ENCODE data around the gene OR1M1. TPM values are rescaled to one million over a fixed set of nuclear protein-coding genes. Genes with fewer than 3 reads are reported as not detected.
A peak's percentile ranks its signal among the peaks of the same experiment; 100 is the strongest.

Gene OR1M1
- total and polyA plus RNA-seq, 2 donors from 2014 or later: not detected

- DNase-seq (peak; percentile 94 to 99 (median 95)), FAIRE-seq (peak; percentile 79)
- H3K9ac ChIP-seq (ENCODE audit: low read length in 3 of 3): peak within 1 kb of the TSS; percentile 89 to 100 (median 97)
- peak within 1 kb of the TSS; percentile 93 to 96 for H3K27ac ChIP-seq (ENCODE audit: low read depth in 2 of 2, low read length in 2 of 2)
- H3K36me3 ChIP-seq (ENCODE audit: control insufficient read depth in 2 of 3, insufficient read depth in 3 of 3, low read length in 3 of 3): no peaks in the 10 kb centered on the region
- intact Hi-C loops (cut with DNase I): no loop called here
- H3K9me3 ChIP-seq (ENCODE audit: control insufficient read depth in 2 of 3, insufficient read depth in 1 of 3, low read length in 3 of 3): peaks cover 1 to 9% (median 3%) of the 10 kb centered on the region in 3 donors
- H3K4me3 ChIP-seq (ENCODE audit: low read length in 3 of 3): peak within 1 kb of the TSS; percentile 89 to 100 (median 98)
- H3K27me3 ChIP-seq (ENCODE audit: control insufficient read depth, insufficient read depth, low read length): no peaks in the 10 kb centered on the region
- peaks cover 0 to 11% (median 5%) of the 10 kb centered on the region in 3 donors for H3K4me1 ChIP-seq (ENCODE audit: control insufficient read depth in 2 of 3, insufficient read depth in 2 of 3, low read depth in 1 of 3, low read length in 3 of 3)
- TF ChIP-seq, protein P1, sequence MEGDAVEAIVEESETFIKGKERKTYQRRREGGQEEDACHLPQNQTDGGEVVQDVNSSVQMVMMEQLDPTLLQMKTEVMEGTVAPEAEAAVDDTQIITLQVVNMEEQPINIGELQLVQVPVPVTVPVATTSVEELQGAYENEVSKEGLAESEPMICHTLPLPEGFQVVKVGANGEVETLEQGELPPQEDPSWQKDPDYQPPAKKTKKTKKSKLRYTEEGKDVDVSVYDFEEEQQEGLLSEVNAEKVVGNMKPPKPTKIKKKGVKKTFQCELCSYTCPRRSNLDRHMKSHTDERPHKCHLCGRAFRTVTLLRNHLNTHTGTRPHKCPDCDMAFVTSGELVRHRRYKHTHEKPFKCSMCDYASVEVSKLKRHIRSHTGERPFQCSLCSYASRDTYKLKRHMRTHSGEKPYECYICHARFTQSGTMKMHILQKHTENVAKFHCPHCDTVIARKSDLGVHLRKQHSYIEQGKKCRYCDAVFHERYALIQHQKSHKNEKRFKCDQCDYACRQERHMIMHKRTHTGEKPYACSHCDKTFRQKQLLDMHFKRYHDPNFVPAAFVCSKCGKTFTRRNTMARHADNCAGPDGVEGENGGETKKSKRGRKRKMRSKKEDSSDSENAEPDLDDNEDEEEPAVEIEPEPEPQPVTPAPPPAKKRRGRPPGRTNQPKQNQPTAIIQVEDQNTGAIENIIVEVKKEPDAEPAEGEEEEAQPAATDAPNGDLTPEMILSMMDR (IDR thresholded peaks at IDR 0.05; ENCODE audit: borderline replicate concordance, extremely low read depth, insufficient read depth): no peak
These were observed 53.5 kb downstream of the OR1M1 start, which contains the start of gene ZNF317 for GRCh38 chr19:9140159-9140874. Gene ZNF317, plus strand, starts transcription at chr19:9140397. Its CDS starts 15,620 bp downstream, at chr19:9156017.

- no peak overlapping the region for H3K9ac ChIP-seq (ENCODE audit: low read length in 3 of 3)
- H3K27me3 ChIP-seq (ENCODE audit: control insufficient read depth, insufficient read depth, low read length): no peaks in the 10 kb centered on the region
- TF ChIP-seq, protein P1 (IDR thresholded peaks at IDR 0.05; ENCODE audit: borderline replicate concordance, extremely low read depth, insufficient read depth): no peak
- H3K36me3 ChIP-seq (ENCODE audit: control insufficient read depth in 2 of 3, insufficient read depth in 3 of 3, low read length in 3 of 3): peaks cover 0 to 5% (median 0%) of the 10 kb centered on the region in 3 donors
- no peak overlapping the region for H3K27ac ChIP-seq (ENCODE audit: low read depth in 2 of 2, low read length in 2 of 2)
- FAIRE-seq (no peak), DNase-seq (peak in 2 of 5 donors; percentile 10 to 14)
- peaks cover 0 to 8% (median 3%) of the 10 kb centered on the region in 3 donors for H3K4me1 ChIP-seq (ENCODE audit: control insufficient read depth in 2 of 3, insufficient read depth in 2 of 3, low read depth in 1 of 3, low read length in 3 of 3)
- H3K4me3 ChIP-seq (ENCODE audit: low read length in 3 of 3): no peak overlapping the region
- peaks cover 3 to 12% (median 4%) of the 10 kb centered on the region in 3 donors for H3K9me3 ChIP-seq (ENCODE audit: control insufficient read depth in 2 of 3, insufficient read depth in 1 of 3, low read length in 3 of 3)
- intact Hi-C loops (cut with DNase I): no loop called here
These were observed 58.1 kb downstream of the OR1M1 start for GRCh38 chr19:9144920-9145319.

Other genes with a start within 250 kb of the OR1M1 start
- gene MUC16, start 76.7 kb upstream of the OR1M1 start, total RNA-seq: 0.41 TPM
- not detected for gene MUC16, start 76.7 kb upstream of the OR1M1 start, polyA plus RNA-seq (ENCODE audit: insufficient read depth, low read depth, low replicate concordance)
- not detected for gene OR7G2, start 20.4 kb downstream of the OR1M1 start, total RNA-seq
- gene OR7G2, start 20.4 kb downstream of the OR1M1 start, polyA plus RNA-seq (ENCODE audit: insufficient read depth, low read depth, low replicate concordance): not detected
- gene OR7G1, start 28.7 kb downstream of the OR1M1 start, total RNA-seq: not detected
- gene OR7G1, start 28.7 kb downstream of the OR1M1 start, polyA plus RNA-seq (ENCODE audit: insufficient read depth, low read depth, low replicate concordance): not detected
- gene OR7G3, start 39.9 kb downstream of the OR1M1 start, total RNA-seq: not detected
- gene OR7G3, start 39.9 kb downstream of the OR1M1 start, polyA plus RNA-seq (ENCODE audit: insufficient read depth, low read depth, low replicate concordance): not detected
- gene ZNF317, start 53.3 kb downstream of the OR1M1 start, total RNA-seq: 32.6 TPM
- gene ZNF317, start 53.3 kb downstream of the OR1M1 start, polyA plus RNA-seq (ENCODE audit: insufficient read depth, low read depth, low replicate concordance): 30.2 TPM
- gene OR7D2, start 91.9 kb downstream of the OR1M1 start, total RNA-seq: not detected
- gene OR7D2, start 91.9 kb downstream of the OR1M1 start, polyA plus RNA-seq (ENCODE audit: insufficient read depth, low read depth, low replicate concordance): not detected
- gene OR7D4, start 132.5 kb downstream of the OR1M1 start, total RNA-seq: not detected
- not detected for gene OR7D4, start 132.5 kb downstream of the OR1M1 start, polyA plus RNA-seq (ENCODE audit: insufficient read depth, low read depth, low replicate concordance)
- not detected for gene OR7E24, start 163.9 kb downstream of the OR1M1 start, total RNA-seq
- not detected for gene OR7E24, start 163.9 kb downstream of the OR1M1 start, polyA plus RNA-seq (ENCODE audit: insufficient read depth, low read depth, low replicate concordance)
- gene ZNF699, start 222.8 kb downstream of the OR1M1 start, total RNA-seq: 11.4 TPM
- gene ZNF699, start 222.8 kb downstream of the OR1M1 start, polyA plus RNA-seq (ENCODE audit: insufficient read depth, low read depth, low replicate concordance): 0.69 TPM
- 28.5 TPM for gene ZNF559, start 237.1 kb downstream of the OR1M1 start, total RNA-seq
- gene ZNF559, start 237.1 kb downstream of the OR1M1 start, polyA plus RNA-seq (ENCODE audit: insufficient read depth, low read depth, low replicate concordance): 19.5 TPM